Measurements from ENCODE around the gene IRAK2.

The IRAK2 gene

DNA sequence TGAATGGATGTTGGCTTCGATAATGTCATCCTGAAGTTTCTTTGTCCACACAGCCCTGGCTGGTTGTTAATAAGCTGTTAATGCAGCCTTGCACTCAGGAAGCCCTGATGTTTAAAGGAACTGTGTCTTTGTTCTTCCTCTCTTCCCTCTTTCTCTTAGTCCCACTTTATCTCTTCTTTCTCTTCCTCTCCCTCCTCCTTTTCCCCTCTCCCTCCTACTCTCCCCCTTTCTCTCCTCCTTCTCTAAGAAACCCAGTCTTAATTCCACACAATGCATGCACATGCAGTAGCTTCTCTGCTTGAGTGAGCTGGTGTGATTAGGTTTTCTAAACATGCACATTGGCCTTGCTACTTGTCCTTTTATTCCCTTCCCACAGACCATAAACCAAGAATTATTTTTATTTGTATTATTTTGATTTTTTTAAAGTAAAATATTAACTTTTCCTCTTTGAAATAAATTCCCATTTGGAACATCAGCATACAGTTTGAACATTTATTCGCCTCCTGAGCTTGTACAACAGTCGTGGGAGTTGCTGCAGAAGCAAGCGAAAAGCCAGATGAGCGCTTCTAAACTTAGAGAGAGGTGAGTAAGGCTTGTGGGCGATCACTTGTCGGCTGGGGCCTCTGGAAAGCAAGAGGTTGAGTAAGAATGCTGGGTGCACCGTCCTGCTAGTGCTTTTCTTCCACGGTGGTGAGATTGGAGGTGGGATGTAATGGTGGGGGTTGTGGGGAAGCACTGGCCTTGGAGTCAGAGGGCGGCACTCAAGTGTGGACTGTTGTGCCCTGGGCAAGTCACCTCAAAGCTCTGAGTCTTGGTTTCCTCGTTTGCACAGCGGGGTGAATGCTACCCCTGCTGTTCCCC lies 120.8 kb downstream of the IRAK2 start:
- DNase-seq (ENCODE audit: low spot score), result no peak

- DNase-seq (ENCODE audit: low spot score), result no peak
Measured at GRCh38 chr3:10286133-10286524, 121.4 kb downstream of the IRAK2 start.

DNA sequence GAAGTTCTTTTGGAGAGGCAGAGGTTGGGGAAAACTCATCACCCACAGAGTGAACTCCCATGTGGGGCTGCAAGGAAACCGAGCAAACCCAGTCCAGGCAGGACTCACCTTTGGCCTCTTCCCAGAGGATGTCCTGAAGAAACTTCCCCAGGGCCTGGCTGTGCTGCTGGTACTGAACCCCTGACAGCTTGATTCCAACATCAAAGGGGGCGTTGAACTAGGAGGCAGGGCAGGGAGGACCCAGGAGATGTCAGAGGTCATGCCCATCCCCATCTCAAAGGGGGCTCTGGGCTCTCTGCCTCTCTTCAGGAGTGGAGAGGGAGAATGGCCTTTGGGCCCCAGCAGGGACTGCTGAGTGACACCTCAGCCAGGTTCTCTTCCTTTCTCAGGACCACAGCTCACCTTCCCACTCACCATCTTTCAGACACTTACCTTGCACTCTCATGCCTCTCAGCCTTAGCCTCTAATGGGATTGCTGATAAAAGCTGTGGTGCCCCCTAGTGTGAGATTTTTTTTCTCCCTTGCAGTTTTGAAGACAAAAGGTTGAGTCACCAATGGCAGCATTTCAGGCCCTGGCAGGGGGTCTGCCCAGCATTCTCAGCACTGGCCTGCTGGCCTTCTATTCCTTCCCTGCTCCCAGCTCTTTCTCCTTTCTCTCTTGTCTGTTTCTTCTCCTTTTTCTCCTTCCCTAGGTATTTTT lies 122.0 kb downstream of the IRAK2 start:
- peak; percentile 64 for DNase-seq (ENCODE audit: low spot score)

GRCh38 chr3:10287936-10288574 lies 123.3 kb downstream of the IRAK2 start:
- no peak for DNase-seq (ENCODE audit: low spot score)

GRCh38 chr3:10288575-10288960 lies 123.8 kb downstream of the IRAK2 start:
- DNase-seq (ENCODE audit: low spot score), result no peak

- no peak for DNase-seq (ENCODE audit: low spot score)
Measured at GRCh38 chr3:10289077-10289476, 124.4 kb downstream of the IRAK2 start.

DNA sequence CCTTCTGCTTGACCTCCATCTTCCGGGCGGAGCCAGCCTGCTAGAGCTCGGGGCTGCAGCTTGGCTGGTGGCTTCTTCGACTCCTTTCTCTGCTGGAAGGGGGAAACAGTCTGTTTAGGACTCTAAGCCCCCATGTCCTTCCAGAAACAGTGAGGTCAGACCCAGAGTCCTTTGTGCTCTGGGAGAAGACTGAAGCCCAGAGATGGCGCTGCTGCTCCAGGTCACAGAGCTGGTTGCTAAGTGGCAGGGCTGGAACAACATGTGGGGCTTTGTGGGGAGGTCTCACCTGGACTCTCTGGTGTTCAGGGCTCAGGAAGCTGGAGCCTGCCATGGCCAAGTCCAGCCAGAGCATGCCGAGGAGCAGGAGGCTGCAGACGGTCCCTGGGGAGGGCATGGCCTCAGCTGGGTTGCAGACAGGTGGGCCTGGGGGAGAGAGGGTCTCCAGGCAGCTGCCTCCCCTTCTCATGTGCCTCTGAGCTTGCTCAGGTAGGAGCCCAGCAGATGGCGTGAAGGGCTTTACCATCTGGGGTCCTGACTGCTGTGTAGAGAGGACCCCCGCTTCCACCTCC lies 125.2 kb downstream of the IRAK2 start:
- no peak for DNase-seq (ENCODE audit: low spot score)

DNA sequence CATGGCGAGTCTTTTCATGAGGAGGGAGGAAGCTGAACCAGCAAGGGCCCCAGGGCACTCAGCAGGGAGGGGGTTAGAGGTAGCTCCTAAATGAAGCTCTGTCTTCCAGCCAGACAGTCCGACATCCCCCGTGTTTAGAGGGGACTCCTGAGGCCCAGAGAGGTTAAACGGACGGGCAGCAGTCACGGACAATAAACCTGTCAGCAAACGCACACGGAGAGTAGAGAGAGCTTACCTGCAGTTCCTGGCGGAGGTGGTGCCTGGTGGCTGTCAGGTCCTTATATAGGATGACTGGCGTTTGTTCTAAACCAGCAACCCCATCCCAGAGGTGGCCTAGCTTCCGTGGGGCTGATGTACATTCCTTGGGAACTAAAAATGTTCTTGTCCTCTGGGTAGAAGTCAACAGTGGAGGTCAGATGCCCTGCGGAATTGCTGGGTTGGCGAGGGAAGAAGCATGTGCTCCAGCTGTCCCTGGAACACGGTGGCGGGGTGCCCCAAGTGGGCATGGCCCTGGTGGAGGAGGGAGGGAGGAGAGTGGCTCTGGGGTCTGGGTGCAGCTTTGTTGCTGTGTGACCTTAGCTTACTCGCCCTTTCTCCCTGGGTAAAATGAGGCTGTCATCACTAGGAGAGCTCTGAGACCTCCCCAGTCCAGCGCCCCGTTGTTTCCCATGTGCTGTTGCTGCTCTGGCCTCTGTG lies 125.9 kb downstream of the IRAK2 start:
- DNase-seq (ENCODE audit: low spot score), result no peak

GRCh38 chr3:10291641-10292040 lies 126.9 kb downstream of the IRAK2 start:
- DNase-seq (ENCODE audit: low spot score), result no peak

DNA sequence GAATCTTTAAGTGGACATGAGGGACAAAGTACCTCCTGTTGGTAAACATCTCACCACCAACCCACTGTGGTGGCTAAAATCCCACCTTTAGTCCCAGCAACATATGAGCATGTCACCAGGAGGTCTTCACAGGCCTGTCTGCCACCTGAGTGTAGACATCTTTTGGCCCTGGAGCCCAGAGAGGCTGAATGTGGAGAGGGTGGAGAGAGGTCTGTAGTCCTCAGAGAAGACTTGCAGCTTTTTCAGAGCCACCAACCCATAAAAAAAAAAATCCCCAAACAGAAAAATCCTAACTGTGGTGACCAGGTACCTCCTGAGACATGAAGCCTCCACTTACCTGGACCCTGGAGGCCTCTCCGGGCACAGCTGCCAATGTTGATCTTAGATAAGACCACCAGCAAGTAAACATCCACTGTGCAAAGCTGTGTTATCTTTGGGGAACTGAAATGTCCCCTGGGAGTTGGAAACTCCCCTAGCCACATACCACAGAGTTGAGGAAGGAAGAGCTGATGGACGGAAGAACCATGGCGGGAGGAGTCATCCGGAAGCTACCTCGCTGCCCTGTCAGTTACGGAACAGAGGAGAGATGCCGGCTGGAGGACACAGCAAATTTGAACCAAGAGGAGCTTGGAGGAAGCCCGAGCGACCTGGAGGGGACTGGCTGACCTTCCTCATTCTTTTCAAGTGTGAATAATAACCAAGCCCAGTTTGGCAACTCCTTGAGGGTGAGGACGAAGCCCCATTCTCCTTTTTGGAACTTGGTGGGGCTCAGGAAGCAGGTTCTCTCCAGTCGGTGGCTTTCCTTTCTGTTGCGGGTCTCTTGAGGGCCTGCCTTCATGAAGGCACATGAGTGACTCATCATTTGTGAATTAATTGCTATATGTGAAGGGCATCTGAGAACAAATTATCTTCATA lies 128.0 kb downstream of the IRAK2 start, which contains the start of gene GHRL:
Gene GHRL, minus strand, starts transcription at position 443 of the 915 bp plus-strand sequence. CDS start 2,767 bp downstream, outside the sequence.
- DNase-seq (ENCODE audit: low spot score), result no peak
